Measurements from ENCODE around the gene BZW2.

Gene BZW2

DNA sequence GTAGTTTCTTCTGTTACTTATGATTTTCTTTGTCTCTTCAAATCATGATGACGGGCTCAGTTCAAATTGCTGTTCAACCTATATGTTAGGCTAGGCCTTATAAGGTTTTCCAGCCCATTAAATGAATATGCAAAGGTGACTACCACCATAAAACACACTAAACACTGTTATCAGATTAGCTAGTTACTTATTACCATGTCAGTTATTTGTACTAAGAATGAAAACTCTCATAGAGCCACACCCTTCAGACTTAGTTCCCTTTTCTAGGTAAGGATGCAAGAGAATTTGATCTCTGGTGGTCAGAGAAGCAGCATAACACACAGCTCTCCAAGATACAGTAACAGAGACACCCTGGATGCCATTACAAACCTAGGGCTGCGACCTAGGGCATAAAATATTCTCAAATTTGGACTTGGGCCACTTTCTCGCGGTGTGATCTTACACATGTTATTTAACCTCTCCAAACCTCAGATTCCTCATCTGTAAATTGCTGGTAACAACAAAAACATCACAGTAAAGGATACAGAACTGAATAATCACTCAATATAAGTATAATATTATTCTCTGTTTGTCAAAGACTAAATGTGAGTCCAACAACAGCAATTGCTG is 36.0 kb upstream of the BZW2 start:
- H3K4me3 ChIP-seq (ENCODE audit: control insufficient read depth, low read depth, low read length) = no peak overlapping the region
- TF ChIP-seq, protein P1, sequence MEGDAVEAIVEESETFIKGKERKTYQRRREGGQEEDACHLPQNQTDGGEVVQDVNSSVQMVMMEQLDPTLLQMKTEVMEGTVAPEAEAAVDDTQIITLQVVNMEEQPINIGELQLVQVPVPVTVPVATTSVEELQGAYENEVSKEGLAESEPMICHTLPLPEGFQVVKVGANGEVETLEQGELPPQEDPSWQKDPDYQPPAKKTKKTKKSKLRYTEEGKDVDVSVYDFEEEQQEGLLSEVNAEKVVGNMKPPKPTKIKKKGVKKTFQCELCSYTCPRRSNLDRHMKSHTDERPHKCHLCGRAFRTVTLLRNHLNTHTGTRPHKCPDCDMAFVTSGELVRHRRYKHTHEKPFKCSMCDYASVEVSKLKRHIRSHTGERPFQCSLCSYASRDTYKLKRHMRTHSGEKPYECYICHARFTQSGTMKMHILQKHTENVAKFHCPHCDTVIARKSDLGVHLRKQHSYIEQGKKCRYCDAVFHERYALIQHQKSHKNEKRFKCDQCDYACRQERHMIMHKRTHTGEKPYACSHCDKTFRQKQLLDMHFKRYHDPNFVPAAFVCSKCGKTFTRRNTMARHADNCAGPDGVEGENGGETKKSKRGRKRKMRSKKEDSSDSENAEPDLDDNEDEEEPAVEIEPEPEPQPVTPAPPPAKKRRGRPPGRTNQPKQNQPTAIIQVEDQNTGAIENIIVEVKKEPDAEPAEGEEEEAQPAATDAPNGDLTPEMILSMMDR (IDR thresholded peaks at IDR 0.05; ENCODE audit: control insufficient read depth, insufficient read depth, low read depth, low read length, missing control alignments) = no peak
- DNase-seq (ENCODE audit: low read depth) = no peak

DNA sequence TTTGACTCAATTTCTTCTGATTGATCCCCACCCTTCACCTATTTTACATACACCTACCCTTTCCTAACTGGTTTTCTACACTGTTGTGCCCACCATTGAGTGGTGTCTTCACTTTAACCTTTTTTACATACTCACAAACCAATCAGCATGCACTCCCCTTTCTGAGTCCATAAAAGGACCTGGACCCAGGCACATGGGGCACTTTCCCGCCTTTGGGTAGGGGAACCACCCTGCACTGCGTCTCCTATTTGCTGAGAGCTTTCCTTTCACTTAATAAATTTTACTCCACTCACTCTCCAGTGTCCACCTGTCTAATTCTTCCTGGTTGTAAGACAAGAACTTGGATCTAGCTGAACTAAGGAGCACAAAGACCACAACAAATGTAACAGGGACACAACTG is 34.3 kb upstream of the BZW2 start:
- no peak overlapping the region for H3K4me3 ChIP-seq (ENCODE audit: control insufficient read depth, low read depth, low read length)
- TF ChIP-seq, protein P1 (IDR thresholded peaks at IDR 0.05; ENCODE audit: control insufficient read depth, insufficient read depth, low read depth, low read length, missing control alignments) = no peak
- no peak for DNase-seq (ENCODE audit: low read depth)

DNA sequence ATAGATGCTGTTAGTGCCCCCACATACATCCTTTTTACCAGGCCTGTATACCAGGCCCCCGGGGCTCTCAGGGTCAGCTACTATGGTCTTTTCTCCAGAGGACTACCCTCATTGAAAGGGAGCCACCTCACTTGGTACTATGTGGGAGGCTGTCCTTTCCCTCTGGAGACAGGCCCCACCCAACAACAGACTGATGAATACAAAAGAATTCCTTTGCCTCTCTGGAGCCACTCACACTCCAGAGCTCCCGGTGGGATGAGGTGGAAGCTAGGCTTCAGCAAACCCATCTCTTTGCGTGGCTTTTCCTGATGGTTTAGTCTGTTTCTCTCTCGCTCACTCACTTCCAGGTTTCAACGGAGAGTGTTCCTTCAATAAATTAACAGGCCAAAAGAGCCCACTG is 30.8 kb upstream of the BZW2 start:
- DNase-seq (ENCODE audit: low read depth) = no peak
- TF ChIP-seq, protein P1 (IDR thresholded peaks at IDR 0.05; ENCODE audit: control insufficient read depth, insufficient read depth, low read depth, low read length, missing control alignments) = no peak
- no peak overlapping the region for H3K4me3 ChIP-seq (ENCODE audit: control insufficient read depth, low read depth, low read length)

DNA sequence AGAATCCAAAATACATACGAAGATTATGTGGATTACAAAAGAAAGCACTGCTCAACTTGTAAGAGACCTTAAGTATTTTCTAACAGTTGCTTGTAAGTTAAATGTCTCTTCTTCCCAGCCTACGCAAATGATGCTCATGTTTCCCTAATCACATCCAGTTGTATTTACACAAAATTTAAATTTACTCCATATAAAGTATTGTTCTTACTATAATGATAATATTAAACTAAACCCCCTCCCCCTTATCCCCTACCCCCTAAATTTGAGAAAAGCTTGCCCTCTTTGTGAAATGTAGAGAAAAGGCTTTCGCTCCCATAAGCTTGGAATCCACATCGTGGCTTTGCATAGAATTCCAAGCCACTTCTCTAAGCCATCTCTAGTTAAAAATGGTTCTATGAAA is 29.9 kb upstream of the BZW2 start:
- no peak overlapping the region for H3K4me3 ChIP-seq (ENCODE audit: control insufficient read depth, low read depth, low read length)
- DNase-seq (ENCODE audit: low read depth) = no peak
- TF ChIP-seq, protein P1 (IDR thresholded peaks at IDR 0.05; ENCODE audit: control insufficient read depth, insufficient read depth, low read depth, low read length, missing control alignments) = no peak

DNA sequence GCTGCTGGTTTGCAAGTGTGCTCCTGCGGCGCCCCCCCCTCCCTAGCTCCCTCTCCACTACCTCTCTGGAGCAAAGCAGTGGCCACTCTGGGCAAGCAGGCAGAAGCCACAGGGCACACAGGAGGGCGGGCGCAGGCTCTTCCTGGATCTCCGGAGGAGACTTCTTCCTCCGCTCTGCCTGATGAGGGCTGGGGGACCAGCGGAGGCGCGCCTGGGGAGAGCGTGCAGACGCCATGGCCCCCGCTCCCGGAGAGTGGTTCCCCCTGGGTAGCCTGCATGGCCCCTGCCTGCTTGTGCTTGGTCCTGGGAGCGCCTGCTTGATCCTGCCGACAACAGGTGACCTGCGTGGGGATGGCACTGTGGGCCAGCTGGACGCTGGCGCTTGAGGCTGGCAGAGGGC is 29.4 kb upstream of the BZW2 start:
- no peak for DNase-seq (ENCODE audit: low read depth)
- TF ChIP-seq, protein P1 (IDR thresholded peaks at IDR 0.05; ENCODE audit: control insufficient read depth, insufficient read depth, low read depth, low read length, missing control alignments) = no peak
- no peak overlapping the region for H3K4me3 ChIP-seq (ENCODE audit: control insufficient read depth, low read depth, low read length)

DNA sequence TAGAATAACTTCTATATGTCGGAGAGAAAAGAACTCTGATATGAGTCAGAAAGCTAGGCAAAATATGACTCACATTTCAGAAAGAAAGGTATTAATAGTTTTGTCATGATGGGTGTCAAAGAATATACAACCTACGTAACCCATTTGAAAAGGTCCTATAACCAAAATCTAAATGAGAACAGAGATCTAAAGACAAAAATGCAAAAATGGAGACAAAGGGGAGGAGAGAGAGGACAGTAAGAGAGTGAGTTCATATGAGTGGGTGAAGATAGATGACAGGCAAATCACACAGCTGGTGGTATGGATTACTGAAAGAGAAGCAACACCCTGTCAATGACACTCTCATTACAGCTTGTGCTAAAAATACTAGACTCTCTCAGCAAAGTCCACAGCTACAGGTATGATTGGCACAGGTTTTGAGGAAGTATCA is 26.0 kb upstream of the BZW2 start:
- no peak overlapping the region for H3K4me3 ChIP-seq (ENCODE audit: control insufficient read depth, low read depth, low read length)
- no peak for DNase-seq (ENCODE audit: low read depth)
- TF ChIP-seq, protein P1 (IDR thresholded peaks at IDR 0.05; ENCODE audit: control insufficient read depth, insufficient read depth, low read depth, low read length, missing control alignments) = no peak

DNA sequence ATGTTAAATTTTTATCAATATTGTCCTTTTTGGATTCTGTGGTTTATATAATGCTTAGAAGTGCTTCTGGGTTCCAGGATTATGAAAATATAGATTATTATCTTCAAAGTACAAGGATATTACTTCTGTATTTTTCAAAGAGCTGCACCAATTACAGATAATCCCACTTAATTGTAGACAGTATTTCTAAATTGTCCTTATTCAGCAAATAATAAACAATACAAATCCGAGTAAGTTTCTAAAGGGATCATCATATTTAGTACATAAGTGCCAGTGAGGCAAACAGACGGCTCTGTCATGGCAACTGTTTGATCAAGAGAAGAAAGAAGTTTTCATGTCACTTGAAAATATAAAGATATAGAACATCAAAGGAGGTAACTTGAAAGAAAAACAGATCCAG is 19.6 kb upstream of the BZW2 start:
- no peak overlapping the region for H3K4me3 ChIP-seq (ENCODE audit: control insufficient read depth, low read depth, low read length)
- no peak for DNase-seq (ENCODE audit: low read depth)
- TF ChIP-seq, protein P1 (IDR thresholded peaks at IDR 0.05; ENCODE audit: control insufficient read depth, insufficient read depth, low read depth, low read length, missing control alignments) = no peak
